ENCODE data around the gene ANKRD33.

DNA sequence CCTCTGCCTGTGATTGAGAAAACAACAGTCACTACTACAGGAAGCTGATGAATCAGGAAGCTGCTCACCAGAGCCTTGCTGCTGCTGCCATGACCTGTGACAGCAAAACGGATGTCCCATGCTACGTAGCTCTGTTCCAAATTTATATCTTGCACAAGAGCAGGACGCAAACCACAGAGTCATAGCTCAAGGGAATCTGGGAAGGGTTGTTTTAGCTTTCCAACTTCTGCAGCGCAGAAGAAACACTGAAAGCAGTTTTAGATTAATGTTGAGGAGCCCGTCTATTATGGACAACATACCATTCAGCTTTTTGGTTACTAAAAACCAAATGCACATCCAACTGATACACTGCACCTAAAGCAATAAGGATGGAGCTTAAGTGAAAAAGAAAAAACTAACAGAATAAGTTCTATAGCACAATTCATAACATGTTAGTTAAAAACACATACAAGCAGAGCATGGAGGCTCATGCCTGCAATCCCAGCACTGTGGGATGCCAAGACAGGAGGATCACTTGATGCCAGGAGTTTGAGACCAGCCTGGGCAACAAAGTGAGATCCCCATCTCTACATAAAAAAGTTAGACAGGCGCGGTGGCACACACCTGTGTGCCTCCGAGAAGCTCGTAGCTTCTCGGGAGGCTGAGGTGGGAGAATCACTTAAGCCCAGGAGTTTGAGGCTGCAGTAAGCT lies 1.7 kb upstream of the ANKRD33 start:
- no peak for TF ChIP-seq CTCF (IDR thresholded peaks at IDR 0.05)
- no peak for TF ChIP-seq POLR2A (IDR thresholded peaks at IDR 0.05)
